Hepatocyte (in vitro differentiated cells): Measurements from ENCODE around the gene SIX2.

Experiments
- CTCF ChIP-seq: fragments of 200-600 bp; sonication (generic); IDR thresholded peaks from 2 replicates; pipeline ENCODE4 v1.5.1; 2016; ENCODE audit warnings: antibody characterized with exemption, mild to moderate bottlenecking; ENCODE audit not compliant: poor library complexity
- EZH2 ChIP-seq: fragments of 200-600 bp; sonication (generic); IDR thresholded peaks from 2 replicates; pipeline ENCODE4 v1.6.1; 2016; ENCODE audit warnings: antibody characterized with exemption, mild to moderate bottlenecking, borderline replicate concordance
- EZH2phosphoT487 ChIP-seq: fragments of 200-600 bp; sonication (generic); IDR thresholded peaks from one replicate; pipeline ENCODE4 v1.6.1; 2018; ENCODE audit warnings: antibody characterized with exemption, mild to moderate bottlenecking, low read depth, moderate library complexity; ENCODE audit not compliant: unreplicated experiment, severe bottlenecking

GRCh38 chr2:45009928-45010701, 863 bp upstream of the SIX2 start:
- peak; percentile 84 for TF ChIP-seq EZH2
- TF ChIP-seq CTCF = no peak
- TF ChIP-seq EZH2phosphoT487 = no peak
